Upper lobe of right lung (tissue), 1 donor: ENCODE measurements around the gene HDAC7. TPM values are rescaled to one million over a fixed set of nuclear protein-coding genes. Genes with fewer than 3 reads are reported as not detected.

ENCODE experiments used
- ATAC-seq: fragments of 200-7000 bp; cut with Tn5 transposase; one replicate; pipeline ENCODE4 v1.9.1; 2020; ENCODE audit warnings: mild to moderate bottlenecking, moderate library complexity
- DNase-seq: peaks from one replicate; pipeline ENCODE4 v3.0.0-alpha.2; 2020
- H3K27ac ChIP-seq: fragments of 200-600 bp; one replicate; pipeline ENCODE4 v1.8.0; 2022
- H3K27me3 ChIP-seq: fragments of 200-600 bp; one replicate; pipeline ENCODE4 v1.8.0; 2022; ENCODE audit warnings: mild to moderate bottlenecking
- H3K36me3 ChIP-seq: fragments of 200-600 bp; one replicate; pipeline ENCODE4 v1.8.0; 2022
- H3K4me1 ChIP-seq: fragments of 200-600 bp; one replicate; pipeline ENCODE4 v1.8.0; 2022
- H3K4me3 ChIP-seq: fragments of 200-600 bp; one replicate; pipeline ENCODE4 v1.8.0; 2022; ENCODE audit warnings: mild to moderate bottlenecking
- H3K9me3 ChIP-seq: fragments of 200-600 bp; one replicate; pipeline ENCODE4 v1.8.0; 2022
- intact Hi-C: fragments of 100-400 bp; cut with DNase I; formaldehyde crosslinking; loops from one replicate; pipeline ENCODE4 v1.11.0; 2022
- total RNA-seq: library from RNA; stranded (reverse); fragmentation: NEBNext Ultra II Directional; extraction: Animal tissue kit (Norgen Biotek cat#: 25700); gene quantifications from one replicate; pipeline ENCODE4 v1.2.1, GENCODE V29; 2021
- TF ChIP-seq, protein P1 (sequence below): fragments of 200-600 bp; IDR thresholded peaks from one replicate; pipeline ENCODE4 v1.8.0; 2022; ENCODE audit warnings: antibody characterized with exemption
- donor health status: DM: no; HTN: yes; CAD: no; lungs with severe emphysema.

Gene HDAC7
- total RNA-seq, 1 donor from 2014 or later: 135 TPM

DNA sequence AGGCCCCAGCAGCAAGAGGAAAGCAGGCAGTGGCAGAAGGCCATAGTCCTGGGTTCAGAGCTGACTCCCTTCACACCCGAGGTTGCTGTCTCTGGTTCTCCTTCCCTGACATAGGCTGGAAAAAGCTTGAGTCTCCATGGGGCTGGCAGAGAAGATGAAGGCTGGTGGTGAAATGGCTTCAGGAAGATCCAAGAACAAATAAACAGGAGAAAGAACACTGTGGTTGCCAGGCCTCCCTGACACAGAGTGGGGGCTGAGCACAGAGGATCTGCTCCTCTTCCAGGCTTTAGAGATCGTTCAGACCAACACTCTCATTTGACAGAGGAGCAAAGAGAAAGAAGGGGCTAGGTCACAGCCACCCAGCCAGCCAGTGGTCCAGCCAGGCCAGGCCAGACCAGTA is 14.3 kb downstream of the HDAC7 start:
- intact Hi-C loops: no loop called here
- TF ChIP-seq, protein P1, sequence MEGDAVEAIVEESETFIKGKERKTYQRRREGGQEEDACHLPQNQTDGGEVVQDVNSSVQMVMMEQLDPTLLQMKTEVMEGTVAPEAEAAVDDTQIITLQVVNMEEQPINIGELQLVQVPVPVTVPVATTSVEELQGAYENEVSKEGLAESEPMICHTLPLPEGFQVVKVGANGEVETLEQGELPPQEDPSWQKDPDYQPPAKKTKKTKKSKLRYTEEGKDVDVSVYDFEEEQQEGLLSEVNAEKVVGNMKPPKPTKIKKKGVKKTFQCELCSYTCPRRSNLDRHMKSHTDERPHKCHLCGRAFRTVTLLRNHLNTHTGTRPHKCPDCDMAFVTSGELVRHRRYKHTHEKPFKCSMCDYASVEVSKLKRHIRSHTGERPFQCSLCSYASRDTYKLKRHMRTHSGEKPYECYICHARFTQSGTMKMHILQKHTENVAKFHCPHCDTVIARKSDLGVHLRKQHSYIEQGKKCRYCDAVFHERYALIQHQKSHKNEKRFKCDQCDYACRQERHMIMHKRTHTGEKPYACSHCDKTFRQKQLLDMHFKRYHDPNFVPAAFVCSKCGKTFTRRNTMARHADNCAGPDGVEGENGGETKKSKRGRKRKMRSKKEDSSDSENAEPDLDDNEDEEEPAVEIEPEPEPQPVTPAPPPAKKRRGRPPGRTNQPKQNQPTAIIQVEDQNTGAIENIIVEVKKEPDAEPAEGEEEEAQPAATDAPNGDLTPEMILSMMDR: no peak
- no peak for DNase-seq
- no peak overlapping the region for H3K4me3 ChIP-seq
- no peaks in the 10 kb centered on the region for H3K36me3 ChIP-seq
- peaks cover 100% of the 10 kb centered on the region for H3K4me1 ChIP-seq
- no peaks in the 10 kb centered on the region for H3K27me3 ChIP-seq
- peak overlapping the region; percentile 77 for H3K27ac ChIP-seq
- no peaks in the 10 kb centered on the region for H3K9me3 ChIP-seq
- ATAC-seq: no peak

DNA sequence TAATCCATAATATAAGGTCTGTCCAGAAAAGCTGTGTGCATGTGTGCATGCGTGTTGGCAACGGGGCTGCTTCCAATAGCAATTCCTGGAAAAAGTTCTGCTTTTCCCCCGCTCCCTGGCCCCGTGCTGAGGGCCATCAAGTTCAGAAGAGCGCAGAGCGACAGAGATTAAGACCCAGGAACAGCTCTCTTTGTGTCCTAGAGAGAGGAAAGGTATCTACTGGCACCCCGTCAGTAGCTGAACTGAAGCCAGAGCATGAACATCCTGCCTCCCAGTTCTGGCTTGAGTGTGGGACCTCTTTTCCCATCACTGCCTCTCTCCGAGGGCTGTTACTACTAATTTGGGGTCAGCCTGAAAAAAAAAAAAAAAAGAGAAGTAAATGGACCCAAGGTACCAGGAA is 15.5 kb downstream of the HDAC7 start:
- no peak for ATAC-seq
- H3K27ac ChIP-seq: peak overlapping the region; percentile 77

DNA sequence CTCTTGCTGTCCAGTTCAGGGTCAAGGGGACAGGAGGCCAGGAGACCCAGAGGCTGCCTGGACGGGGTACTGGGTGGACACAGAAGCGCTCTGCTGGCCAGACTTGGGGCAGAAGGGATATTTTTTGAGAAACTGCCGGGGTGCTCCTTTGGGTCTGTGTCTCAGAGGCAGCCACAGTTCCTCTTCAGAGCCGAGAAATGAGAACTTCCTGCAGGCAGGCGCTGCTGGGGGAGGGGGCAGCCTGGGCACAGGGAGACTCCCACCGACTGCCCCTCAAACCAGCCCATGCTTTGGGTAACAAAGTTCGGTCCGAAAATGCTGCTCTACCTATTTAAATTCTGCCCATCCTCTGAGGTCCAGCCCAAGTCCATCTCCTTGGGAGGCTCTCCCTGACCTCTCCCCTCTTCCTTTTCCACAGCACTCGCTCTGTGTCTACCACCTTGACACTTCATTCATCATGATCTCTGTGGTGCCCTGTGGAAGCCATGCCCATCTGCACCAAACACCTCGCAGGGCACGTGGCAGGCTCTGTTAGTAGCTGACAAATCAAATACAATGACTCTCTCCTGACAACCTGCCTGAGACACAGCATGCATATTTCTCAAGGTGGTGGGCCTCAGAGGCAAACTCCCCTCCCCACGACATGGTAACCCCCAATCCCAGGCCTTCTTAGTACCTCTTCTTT is 16.4 kb downstream of the HDAC7 start:
- intact Hi-C loops: no loop called here
- DNase-seq (no peak), ATAC-seq (no peak)
- H3K27ac ChIP-seq: peak overlapping the region; percentile 77
- H3K4me3 ChIP-seq: no peak overlapping the region
- TF ChIP-seq, protein P1: no peak
- H3K27me3 ChIP-seq: no peaks in the 10 kb centered on the region
- no peaks in the 10 kb centered on the region for H3K36me3 ChIP-seq
- H3K4me1 ChIP-seq: peaks cover 95% of the 10 kb centered on the region
- H3K9me3 ChIP-seq: no peaks in the 10 kb centered on the region

More for the DNA sequence above, 15.5 kb downstream of the HDAC7 start:
- H3K4me3 ChIP-seq: no peak overlapping the region
- intact Hi-C loops: no loop called here
- DNase-seq: no peak
- H3K36me3 ChIP-seq: no peaks in the 10 kb centered on the region
- peaks cover 100% of the 10 kb centered on the region for H3K4me1 ChIP-seq
- no peaks in the 10 kb centered on the region for H3K27me3 ChIP-seq
- TF ChIP-seq, protein P1: no peak
- no peaks in the 10 kb centered on the region for H3K9me3 ChIP-seq

DNA sequence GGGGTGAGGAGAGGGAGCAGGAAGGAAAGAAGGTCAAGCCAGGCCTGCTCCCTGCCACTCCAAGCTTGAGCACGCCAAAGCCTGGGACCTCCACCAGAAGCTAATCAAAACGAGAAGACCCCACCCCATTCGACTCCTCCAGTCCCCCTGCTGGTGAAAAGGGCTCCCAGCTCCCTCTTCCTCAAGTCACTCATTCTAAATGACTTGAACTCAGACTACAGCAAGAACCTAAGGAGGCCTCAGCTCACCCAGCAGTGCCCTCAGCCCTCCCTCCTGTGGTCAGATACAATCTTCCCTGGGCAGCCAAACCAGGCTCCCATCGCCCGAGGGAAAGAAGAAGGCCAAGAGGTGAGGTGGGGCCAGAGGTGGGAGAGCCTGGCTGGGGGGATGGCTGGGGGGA is 17.4 kb downstream of the HDAC7 start:
- Histone ChIP-seq H3K4me1 (peaks cover 85% of the 10 kb centered on the region), H3K9me3 (no peaks in the 10 kb centered on the region), H3K27ac (peak overlapping the region; percentile 77), H3K4me3 (no peak overlapping the region), H3K27me3 (no peaks in the 10 kb centered on the region), H3K36me3 (peaks cover 2% of the 10 kb centered on the region)
- intact Hi-C loops: no loop called here
- TF ChIP-seq, protein P1: peak; percentile 29
- ATAC-seq (no peak), DNase-seq (no peak)

DNA sequence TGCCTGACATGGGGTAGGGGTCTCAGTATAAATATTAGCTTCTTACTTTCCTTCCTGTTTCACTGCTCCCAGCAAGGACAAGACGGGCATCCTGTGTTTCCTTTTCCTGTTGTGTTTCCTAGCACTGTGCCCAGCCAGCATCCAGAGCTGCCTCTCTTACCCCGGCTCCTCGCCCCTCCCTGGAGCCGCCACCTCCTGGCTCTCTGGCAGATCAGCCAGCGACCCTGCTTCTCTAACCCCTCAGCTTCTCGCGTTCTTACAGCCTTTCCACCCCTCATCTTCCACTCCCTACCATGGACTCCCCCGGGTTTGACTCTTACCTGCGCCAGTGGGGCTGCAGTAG is 17.8 kb downstream of the HDAC7 start:
- TF ChIP-seq, protein P1: no peak
- peak overlapping the region; percentile 77 for H3K27ac ChIP-seq
- DNase-seq (no peak), ATAC-seq (peak; percentile 8)
- H3K9me3 ChIP-seq: no peaks in the 10 kb centered on the region
- intact Hi-C loops: no loop called here
- H3K4me1 ChIP-seq: peaks cover 80% of the 10 kb centered on the region
- H3K27me3 ChIP-seq: no peaks in the 10 kb centered on the region
- no peak overlapping the region for H3K4me3 ChIP-seq
- peaks cover 7% of the 10 kb centered on the region for H3K36me3 ChIP-seq
